SU-DHL-6 (cell line): ENCODE results near the gene HOXC11.

Experiments
- EZH2phosphoT487 ChIP-seq: fragments of 200-600 bp; sonication (generic), shearing (Covaris generic); conservative IDR thresholded peaks from 2 replicates; pipeline ENCODE4 v1.6.1; 2018; ENCODE audit warnings: mild to moderate bottlenecking, antibody characterized with exemption, low read length, moderate library complexity, mixed read lengths
- TF ChIP-seq, protein P1 (sequence below): fragments of 200-600 bp; sonication (generic); IDR thresholded peaks from one replicate; pipeline ENCODE4 v1.5.1; 2017; ENCODE audit warnings: antibody characterized with exemption, mild to moderate bottlenecking, low read length, moderate library complexity; ENCODE audit not compliant: insufficient read depth, poor library complexity, severe bottlenecking

DNA sequence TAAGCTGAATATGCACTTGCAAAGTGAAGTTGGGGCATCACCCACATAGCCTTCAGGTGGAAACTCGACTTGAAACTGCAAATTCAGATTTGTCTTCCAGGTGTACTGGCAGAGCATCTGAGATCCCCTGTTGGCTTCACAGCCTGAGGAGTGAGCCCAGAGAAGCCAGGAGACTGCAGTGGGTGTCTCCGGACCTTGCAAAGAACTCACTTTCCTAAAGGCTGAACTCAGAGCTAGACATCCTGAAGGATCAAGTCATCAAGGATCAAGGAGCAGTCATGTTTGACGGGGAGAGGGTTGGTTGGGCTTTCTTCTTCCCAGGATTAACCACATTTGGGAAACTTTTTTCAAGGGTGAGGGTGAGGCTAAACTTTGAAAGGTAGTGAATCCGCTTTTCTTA lies 43.4 kb upstream of the HOXC11 start:
- TF ChIP-seq, protein P1, sequence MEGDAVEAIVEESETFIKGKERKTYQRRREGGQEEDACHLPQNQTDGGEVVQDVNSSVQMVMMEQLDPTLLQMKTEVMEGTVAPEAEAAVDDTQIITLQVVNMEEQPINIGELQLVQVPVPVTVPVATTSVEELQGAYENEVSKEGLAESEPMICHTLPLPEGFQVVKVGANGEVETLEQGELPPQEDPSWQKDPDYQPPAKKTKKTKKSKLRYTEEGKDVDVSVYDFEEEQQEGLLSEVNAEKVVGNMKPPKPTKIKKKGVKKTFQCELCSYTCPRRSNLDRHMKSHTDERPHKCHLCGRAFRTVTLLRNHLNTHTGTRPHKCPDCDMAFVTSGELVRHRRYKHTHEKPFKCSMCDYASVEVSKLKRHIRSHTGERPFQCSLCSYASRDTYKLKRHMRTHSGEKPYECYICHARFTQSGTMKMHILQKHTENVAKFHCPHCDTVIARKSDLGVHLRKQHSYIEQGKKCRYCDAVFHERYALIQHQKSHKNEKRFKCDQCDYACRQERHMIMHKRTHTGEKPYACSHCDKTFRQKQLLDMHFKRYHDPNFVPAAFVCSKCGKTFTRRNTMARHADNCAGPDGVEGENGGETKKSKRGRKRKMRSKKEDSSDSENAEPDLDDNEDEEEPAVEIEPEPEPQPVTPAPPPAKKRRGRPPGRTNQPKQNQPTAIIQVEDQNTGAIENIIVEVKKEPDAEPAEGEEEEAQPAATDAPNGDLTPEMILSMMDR = no peak
- no peak for TF ChIP-seq EZH2phosphoT487
